ENCODE data around the gene GMCL2.

GMCL2 gene

DNA sequence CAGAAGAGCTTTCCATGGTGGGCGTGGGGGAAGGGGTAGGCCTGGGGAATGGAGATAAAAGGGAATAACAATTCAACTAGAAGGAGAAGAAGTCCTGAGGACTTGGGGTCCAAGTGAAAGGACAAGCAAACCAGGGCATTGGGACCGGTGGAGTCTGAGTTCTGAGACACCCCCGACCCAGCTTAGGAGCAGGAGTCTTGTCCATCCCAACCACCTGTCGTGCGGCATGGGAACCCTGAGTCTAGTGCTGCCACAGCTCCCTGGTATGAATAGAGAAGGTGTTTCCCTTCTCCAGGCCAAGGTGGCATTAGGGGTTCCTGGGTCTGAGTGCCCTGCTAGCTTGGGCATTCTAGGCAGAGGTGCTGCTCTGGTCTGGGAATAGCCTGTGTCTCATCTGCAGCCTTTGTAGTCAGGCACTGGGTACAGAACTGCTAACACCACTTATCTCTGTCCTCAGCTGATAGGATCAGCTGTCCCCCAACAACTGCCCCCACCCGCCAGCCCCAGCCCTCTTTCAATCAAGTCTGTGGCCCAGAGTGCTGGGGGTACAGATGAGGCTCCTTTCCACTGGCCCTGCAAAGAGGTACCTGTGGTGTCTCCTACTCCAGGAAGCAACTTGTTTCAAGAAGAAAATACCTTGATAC lies 27.1 kb upstream of the GMCL2 start:
- no peak overlapping the region for H3K4me2 ChIP-seq
- no peak for TF ChIP-seq Cebpa-rat (IDR thresholded peaks at IDR 0.05)
- H3K4me1 ChIP-seq, result peaks cover 10% of the 10 kb centered on the region; the same call in 1 of the 2 replicates
- H3K27me3 ChIP-seq, result no peaks in the 10 kb centered on the region
- H3K9ac ChIP-seq, result no peak overlapping the region
- H3K27ac ChIP-seq, result no peak overlapping the region
- H3K9me3 ChIP-seq, result no peaks in the 10 kb centered on the region
- H3K36me3 ChIP-seq, result peaks cover 92% of the 10 kb centered on the region
- H3K4me3 ChIP-seq, result no peak overlapping the region
- H4K20me1 ChIP-seq, result peaks cover 84% of the 10 kb centered on the region

DNA sequence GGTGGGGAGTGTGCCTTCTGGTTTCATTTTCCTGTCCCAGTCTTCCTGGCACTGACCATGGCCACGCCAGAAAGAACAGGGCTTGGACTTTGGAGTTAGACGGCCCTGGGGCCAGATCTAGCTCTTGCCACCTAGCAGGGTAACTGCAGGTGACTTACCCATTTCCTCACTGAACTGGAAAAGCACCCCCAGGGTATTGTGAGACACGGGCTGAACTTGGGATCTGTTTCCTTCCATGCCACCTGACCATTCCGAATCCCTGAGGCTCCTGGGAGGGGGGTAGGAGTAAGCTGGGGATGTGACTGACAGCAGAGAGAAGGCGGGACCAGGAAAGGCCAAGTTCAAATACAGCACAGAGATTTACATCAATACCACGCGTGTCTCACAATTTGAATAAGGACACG lies 26.6 kb upstream of the GMCL2 start:
- Histone ChIP-seq H3K36me3 (peaks cover 96% of the 10 kb centered on the region), H3K9me3 (no peaks in the 10 kb centered on the region), H3K4me3 (no peak overlapping the region), H3K9ac (no peak overlapping the region), H3K4me1 (peaks cover 10% of the 10 kb centered on the region; the same call in 1 of the 2 replicates), H4K20me1 (peaks cover 88% of the 10 kb centered on the region), H3K27me3 (no peaks in the 10 kb centered on the region), H3K27ac (no peak overlapping the region), H3K4me2 (no peak overlapping the region)
- TF ChIP-seq Cebpa-rat (IDR thresholded peaks at IDR 0.05), result no peak

DNA sequence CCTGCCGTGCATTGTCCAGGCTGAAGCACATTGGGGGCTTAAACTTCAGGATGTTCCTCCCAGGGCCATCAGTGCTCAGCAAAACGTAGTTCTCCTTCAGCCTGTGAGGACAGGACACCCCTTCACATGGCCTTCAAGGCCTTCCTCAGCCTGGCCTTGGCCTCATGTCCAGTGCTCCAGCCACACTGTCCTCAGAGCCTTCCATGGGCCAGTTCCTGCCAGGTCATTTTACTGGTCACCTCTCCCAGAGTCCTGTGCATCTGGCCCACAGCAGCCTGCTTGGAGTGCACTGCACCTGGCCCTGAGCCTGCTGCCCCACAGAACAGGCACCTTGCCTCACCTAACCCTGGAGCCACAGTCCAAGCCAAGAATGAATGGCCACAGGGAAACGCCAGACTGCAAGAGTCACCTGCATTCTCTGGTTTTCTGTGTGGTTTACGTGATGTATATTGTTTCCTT lies 25.9 kb upstream of the GMCL2 start:
- H3K36me3 ChIP-seq, result peaks cover 97% of the 10 kb centered on the region
- no peaks in the 10 kb centered on the region for H3K9me3 ChIP-seq
- H3K27ac ChIP-seq, result no peak overlapping the region
- H3K4me3 ChIP-seq, result no peak overlapping the region
- no peak overlapping the region for H3K4me2 ChIP-seq
- peaks cover 90% of the 10 kb centered on the region for H4K20me1 ChIP-seq
- H3K9ac ChIP-seq, result no peak overlapping the region
- peaks cover 13% of the 10 kb centered on the region for H3K4me1 ChIP-seq
- H3K27me3 ChIP-seq, result no peaks in the 10 kb centered on the region
- no peak for TF ChIP-seq Cebpa-rat (IDR thresholded peaks at IDR 0.05)

DNA sequence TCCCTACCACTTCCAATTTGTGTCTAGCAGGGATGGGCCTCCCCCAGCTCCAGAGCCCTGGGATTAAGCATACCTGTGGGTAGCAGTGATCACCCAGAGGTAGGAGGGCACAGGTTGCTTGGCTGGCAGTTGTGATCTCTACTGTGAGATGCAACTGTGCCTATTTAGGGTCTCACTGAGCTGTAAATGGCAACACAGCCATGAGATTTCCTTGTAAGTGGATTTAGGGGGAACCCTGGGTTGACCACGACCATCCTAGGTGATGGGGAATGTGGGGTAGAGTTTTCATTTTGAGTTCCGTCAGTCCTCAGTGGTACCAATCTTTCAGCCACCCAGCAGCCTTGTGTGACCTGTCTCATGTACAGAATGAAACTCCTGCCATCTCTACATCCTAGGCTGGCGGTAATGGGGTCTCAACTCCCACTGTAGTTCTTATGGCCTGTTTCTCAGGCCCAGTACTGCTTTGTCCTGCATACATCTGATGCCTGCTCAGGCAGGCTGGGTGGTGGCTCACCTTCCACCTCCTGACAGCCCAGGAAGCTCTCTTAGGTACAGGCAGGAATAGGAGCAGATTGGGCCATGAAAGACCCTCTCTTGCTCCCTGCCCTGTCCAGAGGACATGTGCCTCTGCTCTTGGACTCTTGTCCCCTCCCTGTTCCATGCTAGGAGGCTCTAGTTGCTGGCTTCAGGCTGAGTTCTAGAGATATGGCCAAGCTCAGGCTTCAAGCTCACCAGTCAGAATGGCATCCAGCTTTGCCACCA lies 25.3 kb upstream of the GMCL2 start:
- H3K4me1 ChIP-seq, result peaks cover 19% of the 10 kb centered on the region

DNA sequence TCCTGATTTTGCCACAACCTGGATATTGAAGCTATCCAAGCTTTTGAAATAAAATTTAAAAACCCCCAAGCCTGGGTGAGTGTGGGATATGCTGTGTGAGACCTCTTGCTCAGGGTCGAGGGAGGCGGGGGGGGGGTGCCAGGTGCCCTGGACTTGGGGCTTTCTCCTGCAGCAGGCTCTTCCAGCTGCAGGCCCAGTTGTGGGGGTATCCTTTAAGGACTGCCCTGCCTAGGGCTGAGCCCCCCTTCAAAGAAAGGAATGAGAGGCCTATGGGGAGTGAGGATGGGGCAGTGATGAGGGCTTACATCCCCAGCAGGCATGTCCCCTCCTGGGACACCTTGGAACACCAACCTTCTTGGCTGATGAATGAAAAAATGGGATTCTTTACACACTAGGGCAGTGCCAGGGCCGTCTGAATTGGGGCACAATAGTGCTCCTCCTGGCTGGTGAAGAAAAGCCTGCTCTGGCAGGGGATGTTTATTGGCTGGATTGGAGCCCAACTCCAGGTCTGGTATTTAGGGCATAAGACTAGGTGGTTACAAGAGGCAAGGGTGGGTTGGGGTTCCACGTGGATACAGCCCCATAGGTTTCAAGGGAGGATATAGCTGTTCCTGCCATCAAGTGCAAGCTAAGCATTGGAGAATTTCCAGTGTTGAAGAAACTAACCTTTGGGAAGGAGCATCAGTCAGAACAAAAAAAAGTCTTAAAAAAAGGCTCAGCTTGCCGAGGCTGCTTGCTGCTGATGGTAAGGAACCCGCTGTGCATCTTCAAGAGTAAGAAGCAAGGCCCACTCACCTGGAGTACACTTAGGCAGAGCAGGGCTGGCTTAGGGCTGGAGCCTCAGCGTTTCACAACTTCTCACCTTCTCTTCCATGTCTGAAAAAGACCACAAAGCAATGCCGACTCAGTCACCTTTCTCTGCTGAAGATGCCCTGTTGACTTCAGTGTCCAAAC lies 24.2 kb upstream of the GMCL2 start:
- peaks cover 100% of the 10 kb centered on the region for H4K20me1 ChIP-seq

More for the DNA sequence above, 25.3 kb upstream of the GMCL2 start:
- Histone ChIP-seq H3K36me3 (peaks cover 100% of the 10 kb centered on the region), H3K4me3 (no peak overlapping the region), H3K9me3 (no peaks in the 10 kb centered on the region), H3K27me3 (no peaks in the 10 kb centered on the region), H3K9ac (no peak overlapping the region), H3K4me2 (no peak overlapping the region), H3K27ac (no peak overlapping the region), H4K20me1 (peaks cover 95% of the 10 kb centered on the region)
- TF ChIP-seq Cebpa-rat (IDR thresholded peaks at IDR 0.05), result no peak

DNA sequence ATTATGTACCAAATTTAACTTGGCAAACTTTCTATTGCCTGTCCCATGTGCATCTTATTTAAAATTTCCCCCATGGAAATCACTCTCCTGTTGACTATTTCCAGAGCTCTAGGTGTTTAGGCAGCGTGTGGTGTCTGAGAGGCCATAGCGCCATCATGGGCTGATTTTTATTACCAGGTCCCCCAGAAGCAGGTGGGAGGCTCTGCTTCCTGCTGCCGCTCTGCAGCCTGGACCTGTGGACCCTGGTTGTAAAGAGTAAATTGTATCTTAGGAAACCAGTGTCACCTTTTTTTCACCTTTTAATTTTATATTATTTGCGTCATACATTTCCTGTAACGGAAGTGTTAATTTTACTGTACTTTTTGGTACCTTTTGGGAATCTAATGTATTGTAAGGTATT lies 23.5 kb upstream of the GMCL2 start:
- Histone ChIP-seq H3K4me1 (peaks cover 34% of the 10 kb centered on the region), H3K4me2 (no peak overlapping the region), H3K27me3 (no peaks in the 10 kb centered on the region), H3K27ac (no peak overlapping the region), H3K4me3 (no peak overlapping the region), H3K9ac (no peak overlapping the region), H3K36me3 (peaks cover 100% of the 10 kb centered on the region), H4K20me1 (peaks cover 100% of the 10 kb centered on the region), H3K9me3 (no peaks in the 10 kb centered on the region)
- no peak for TF ChIP-seq Cebpa-rat (IDR thresholded peaks at IDR 0.05)

More for the DNA sequence above, 24.2 kb upstream of the GMCL2 start:
- Histone ChIP-seq H3K4me1 (peaks cover 29% of the 10 kb centered on the region), H3K9ac (no peak overlapping the region), H3K4me3 (no peak overlapping the region), H3K27me3 (no peaks in the 10 kb centered on the region), H3K9me3 (no peaks in the 10 kb centered on the region), H3K36me3 (peaks cover 100% of the 10 kb centered on the region), H3K4me2 (no peak overlapping the region), H3K27ac (no peak overlapping the region)
- TF ChIP-seq Cebpa-rat (IDR thresholded peaks at IDR 0.05), result no peak

DNA sequence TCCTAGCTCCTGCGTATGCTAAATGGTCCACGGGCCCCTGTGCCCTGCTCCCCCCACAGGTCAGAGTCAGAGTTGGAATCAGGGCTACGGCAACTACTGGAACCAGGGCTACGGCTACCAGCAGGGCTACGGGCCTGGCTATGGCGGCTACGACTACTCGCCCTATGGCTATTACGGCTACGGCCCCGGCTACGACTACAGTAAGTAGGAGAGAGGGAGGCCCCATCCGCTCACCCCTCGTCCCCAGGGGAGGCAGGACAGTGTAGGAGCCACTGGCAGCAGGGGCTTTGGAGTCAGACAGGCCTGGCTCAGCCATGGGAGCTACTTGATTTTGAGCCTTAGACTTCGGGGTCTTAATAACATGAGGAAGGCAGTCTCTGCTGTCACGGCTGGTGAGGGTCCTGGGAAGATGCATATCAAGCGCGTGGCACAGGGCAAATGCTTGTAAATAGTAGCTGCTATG lies 22.9 kb upstream of the GMCL2 start:
- no peaks in the 10 kb centered on the region for H3K9me3 ChIP-seq
- no peak overlapping the region for H3K9ac ChIP-seq
- no peak for TF ChIP-seq Cebpa-rat (IDR thresholded peaks at IDR 0.05)
- no peak overlapping the region for H3K4me2 ChIP-seq
- H3K36me3 ChIP-seq, result peaks cover 99% of the 10 kb centered on the region
- no peak overlapping the region for H3K4me3 ChIP-seq
- peaks cover 100% of the 10 kb centered on the region for H4K20me1 ChIP-seq
- H3K27ac ChIP-seq, result no peak overlapping the region
- no peaks in the 10 kb centered on the region for H3K27me3 ChIP-seq
- peaks cover 28% of the 10 kb centered on the region for H3K4me1 ChIP-seq

DNA sequence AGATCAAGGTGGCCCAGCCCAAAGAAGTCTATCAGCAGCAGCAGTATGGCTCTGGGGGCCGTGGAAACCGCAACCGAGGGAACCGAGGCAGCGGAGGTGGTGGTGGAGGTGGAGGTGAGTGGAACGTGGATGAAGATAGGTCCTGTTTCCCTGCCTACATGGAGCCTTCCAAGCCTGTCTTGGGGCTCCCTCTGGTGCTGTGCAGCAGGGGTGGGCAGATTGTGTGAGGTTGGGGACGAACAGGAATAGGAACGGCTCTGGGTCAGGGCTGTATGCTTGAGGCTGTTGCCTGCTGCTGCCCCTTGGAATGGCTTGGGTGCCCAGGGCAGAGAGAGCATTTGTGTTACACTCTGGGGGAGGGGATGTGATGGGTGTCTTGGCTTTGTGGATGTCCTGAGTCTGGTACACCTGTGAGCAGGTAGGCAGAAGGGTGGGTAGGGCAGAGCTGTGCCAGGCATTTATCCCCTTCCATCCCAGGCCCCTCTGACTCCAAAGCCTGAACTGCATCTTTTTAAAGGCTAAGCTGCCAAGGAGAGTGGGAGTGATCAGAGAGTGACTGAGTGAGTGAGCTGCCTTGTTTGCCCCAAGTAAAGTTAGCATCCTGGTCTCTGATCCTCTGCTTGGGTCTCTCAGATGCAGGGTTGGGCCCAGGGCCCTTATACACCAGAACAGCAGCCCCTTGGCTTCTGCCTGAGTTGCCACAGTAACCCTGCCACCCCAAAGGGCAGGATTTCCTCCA lies 22.3 kb upstream of the GMCL2 start:
- Histone ChIP-seq H3K9me3 (no peaks in the 10 kb centered on the region), H3K4me1 (peaks cover 28% of the 10 kb centered on the region), H3K36me3 (peaks cover 93% of the 10 kb centered on the region), H3K9ac (no peak overlapping the region), H3K27me3 (no peaks in the 10 kb centered on the region), H4K20me1 (peaks cover 100% of the 10 kb centered on the region), H3K4me3 (no peak overlapping the region), H3K27ac (no peak overlapping the region), H3K4me2 (no peak overlapping the region)
- no peak for TF ChIP-seq Cebpa-rat (IDR thresholded peaks at IDR 0.05)
